Measurements from ENCODE around the gene TULP4. TPM values are rescaled to one million over a fixed set of nuclear protein-coding genes. Genes with fewer than 3 reads are reported as not detected.

Gene TULP4
- total RNA-seq, 1 donor from 2014 or later, result 1,454 TPM

- peak; percentile 60 for DNase-seq
These were observed 247.9 kb downstream of the TULP4 start, which contains the start of gene TMEM181 for GRCh38 chr6:158559895-158560835. TSS of gene TMEM181 (plus strand) at chr6:158560091. CDS start at chr6:158560225, 134 bp downstream.

- no peak for DNase-seq
These were observed 248.6 kb downstream of the TULP4 start for GRCh38 chr6:158560836-158561320.

Small RNA genes within 50 kb of the gene (small RNA-seq; reads per million reads assigned to genes)
- gene RN7SL173P, result not detected

Other genes with a start within 250 kb of the TULP4 start
- gene SERAC1, start 144.2 kb upstream of the TULP4 start, total RNA-seq, result 16.8 TPM
- gene GTF2H5, start 144.1 kb upstream of the TULP4 start, total RNA-seq, result 21.5 TPM
- 80.3 TPM for gene TMEM181, start 247.6 kb downstream of the TULP4 start, total RNA-seq

Measured in occipital lobe (tissue), 3 donors.